IMR-90 (cell line): Measurements from ENCODE around the gene NR5A2. TPM values are rescaled to one million over a fixed set of nuclear protein-coding genes. Genes with fewer than 3 reads are reported as not detected.

Experiments used
- ATAC-seq: fragments of 200-7000 bp; cut with Tn5 transposase; 2 replicates; pipeline ENCODE4 v1.9.1; 2020; ENCODE audit warnings: low read depth, mild to moderate bottlenecking, moderate library complexity
- BruUV-seq: library from RNA; stranded (reverse); fragments of 400-500 nt; replicated peaks from 2 replicates; lab custom pipeline; 2021; lab: Mats Ljungman, UMichigan
- CTCF ChIA-PET: fragments of 300-600 bp; formaldehyde crosslinking; extraction: SDS; loops from one replicate; lab custom pipeline; 2021; ENCODE audit warnings: antibody characterized with exemption; lab: Yijun Ruan, JAX
- POLR2A ChIA-PET: fragments of 300-600 bp; sonication (Branson Sonifier 250); formaldehyde crosslinking; loops from one replicate; lab custom pipeline; 2022; ENCODE audit warnings: antibody characterized with exemption; ENCODE audit not compliant: unreplicated experiment; lab: Charles Lee
- DNase-seq: peaks from one replicate; pipeline ENCODE4 v3.0.0; 2013
- H2AFZ ChIP-seq: replicated peaks from 2 replicates; pipeline ENCODE3; 2013; ENCODE audit warnings: low read length, mild to moderate bottlenecking; ENCODE audit not compliant: poor library complexity
- H2AK5ac ChIP-seq: 2 replicates; pipeline ENCODE4 v1.6.1; 2013; ENCODE audit warnings: low read depth, low read length, inconsistent platforms
- H2AK9ac ChIP-seq: replicated peaks from 2 replicates; pipeline ENCODE3; 2013; ENCODE audit warnings: mild to moderate bottlenecking, low read depth, low read length, moderate library complexity; ENCODE audit not compliant: poor library complexity
- H2BK120ac ChIP-seq: 2 replicates; pipeline ENCODE4 v1.6.1; 2013; ENCODE audit warnings: low read depth, low read length, inconsistent platforms
- H2BK15ac ChIP-seq: 3 replicates; pipeline ENCODE4 v1.6.1; 2013; ENCODE audit warnings: low read depth, low read length, inconsistent platforms
- H2BK20ac ChIP-seq: 2 replicates; pipeline ENCODE4 v1.6.1; 2013; ENCODE audit warnings: low read depth, mild to moderate bottlenecking, inconsistent platforms, low read length, moderate library complexity
- H2BK5ac ChIP-seq: 2 replicates; pipeline ENCODE4 v1.6.1; 2013; ENCODE audit warnings: mild to moderate bottlenecking, low read depth, low read length, inconsistent platforms; ENCODE audit not compliant: poor library complexity, severe bottlenecking
- H3K14ac ChIP-seq: replicated peaks from 2 replicates; pipeline ENCODE4 v1.6.1; 2013; ENCODE audit warnings: low read depth, low read length, inconsistent platforms
- H3K18ac ChIP-seq: 2 replicates; pipeline ENCODE4 v1.6.1; 2013; ENCODE audit warnings: low read depth, low read length, control low read depth
- H3K23ac ChIP-seq: 2 replicates; pipeline ENCODE4 v1.6.1; 2013; ENCODE audit warnings: low read depth, low read length, inconsistent platforms
- H3K27ac ChIP-seq: 2 replicates; pipeline ENCODE4 v1.5.1; 2013; ENCODE audit warnings: mild to moderate bottlenecking, control low read depth, low read length; ENCODE audit not compliant: insufficient read depth
- H3K27me3 ChIP-seq: 2 replicates; pipeline ENCODE4 v1.6.1; 2013; ENCODE audit warnings: low read length; ENCODE audit not compliant: control insufficient read depth, insufficient read depth
- H3K36me3 ChIP-seq: 2 replicates; pipeline ENCODE4 v1.6.1; 2013; ENCODE audit warnings: low read length, mixed read lengths; ENCODE audit not compliant: control insufficient read depth, insufficient read depth
- H3K4ac ChIP-seq: 2 replicates; pipeline ENCODE4 v1.6.1; 2013; ENCODE audit warnings: low read depth, low read length, inconsistent platforms
- H3K4me1 ChIP-seq: 2 replicates; pipeline ENCODE4 v1.6.1; 2013; ENCODE audit warnings: low read length, mixed read lengths; ENCODE audit not compliant: control insufficient read depth, insufficient read depth
- H3K4me2 ChIP-seq: 2 replicates; pipeline ENCODE4 v1.6.1; 2013; ENCODE audit warnings: low read depth, mild to moderate bottlenecking, control low read depth, low read length, moderate library complexity
- H3K4me3 ChIP-seq: 2 replicates; pipeline ENCODE4 v1.5.1; 2013; ENCODE audit warnings: low read depth, mild to moderate bottlenecking, control low read depth, low read length, moderate library complexity; ENCODE audit not compliant: insufficient read depth
- H3K56ac ChIP-seq: 2 replicates; pipeline ENCODE4 v1.6.1; 2013; ENCODE audit warnings: low read length, inconsistent platforms; ENCODE audit not compliant: insufficient read depth; ENCODE audit errors: extremely low read depth
- H3K79me1 ChIP-seq, 2 experiments: 2 replicates each; pipeline ENCODE4 v1.6.1; 2013; ENCODE audit warnings: low read length in 2 of 2, inconsistent platforms in 1 of 2, low read depth in 1 of 2
- H3K9ac ChIP-seq: 2 replicates; pipeline ENCODE4 v1.6.1; 2013; ENCODE audit warnings: low read depth, low read length, control low read depth
- H3K9me1 ChIP-seq: 2 replicates; pipeline ENCODE4 v1.6.1; 2013; ENCODE audit warnings: low read length, inconsistent platforms; ENCODE audit not compliant: insufficient read depth
- H3K9me3 ChIP-seq: 2 replicates; pipeline ENCODE4 v1.6.1; 2013; ENCODE audit warnings: low read length; ENCODE audit not compliant: control insufficient read depth, insufficient read depth
- H4K20me1 ChIP-seq: 2 replicates; pipeline ENCODE4 v1.6.1; 2013; ENCODE audit warnings: low read length, inconsistent platforms; ENCODE audit not compliant: insufficient read depth
- H4K5ac ChIP-seq: 2 replicates; pipeline ENCODE4 v1.6.1; 2013; ENCODE audit warnings: mild to moderate bottlenecking, low read depth, low read length, control low read depth
- H4K8ac ChIP-seq, 2 experiments: 2 replicates each; pipeline ENCODE4 v1.6.1; 2013; ENCODE audit warnings: low read depth in 2 of 2, low read length in 2 of 2, control low read depth in 1 of 2, inconsistent platforms in 1 of 2
- H4K91ac ChIP-seq: 2 replicates; pipeline ENCODE4 v1.6.1; 2013; ENCODE audit warnings: low read depth, low read length, inconsistent platforms; ENCODE audit not compliant: insufficient read depth
- BHLHE40 ChIP-seq: fragments of 150-350 bp; IDR thresholded peaks from 2 replicates; pipeline ENCODE4 v1.6.1; 2016; ENCODE audit warnings: mild to moderate bottlenecking, low read depth, low read length
- CEBPB ChIP-seq: IDR thresholded peaks from 2 replicates; pipeline ENCODE4 v1.6.1; 2012; ENCODE audit warnings: low read depth, low read length, improper control_type of control experiment
- CHD1 ChIP-seq: IDR thresholded peaks from 2 replicates; pipeline ENCODE4 v1.6.1; 2012; ENCODE audit warnings: low read depth, low read length, improper control_type of control experiment
- FOS ChIP-seq: fragments of 150-350 bp; IDR thresholded peaks from 2 replicates; pipeline ENCODE4 v1.6.1; 2016; ENCODE audit warnings: low read depth, low read length
- MAFK ChIP-seq: IDR thresholded peaks from 2 replicates; pipeline ENCODE4 v1.6.1; 2012; ENCODE audit warnings: low read depth, low read length, improper control_type of control experiment
- MXI1 ChIP-seq: IDR thresholded peaks from 2 replicates; pipeline ENCODE4 v1.6.1; 2012; ENCODE audit warnings: low read depth, mild to moderate bottlenecking, low read length, moderate library complexity, borderline replicate concordance
- NFE2L2 ChIP-seq: fragments of 150-350 bp; IDR thresholded peaks from 2 replicates; pipeline ENCODE4 v1.6.1; 2016; ENCODE audit warnings: low read depth, mild to moderate bottlenecking, low read length
- POLR2A ChIP-seq: IDR thresholded peaks from 2 replicates; pipeline ENCODE4 v1.6.1; 2012; ENCODE audit warnings: mild to moderate bottlenecking, low read depth, low read length
- RFX5 ChIP-seq: IDR thresholded peaks from 2 replicates; pipeline ENCODE4 v1.8.0; 2012; ENCODE audit warnings: low read depth, mild to moderate bottlenecking, low read length, moderate library complexity
- SMC3 ChIP-seq: fragments of 150-350 bp; IDR thresholded peaks from 2 replicates; pipeline ENCODE4 v1.6.1; 2016; ENCODE audit warnings: low read depth, mild to moderate bottlenecking, antibody characterized with exemption, low read length, moderate library complexity
- WGBS, 2 experiments: methylation state at CpG; one replicate each; pipeline versions ENCODE4 v1.1.5 to v1.1.7; 2013; ENCODE audit warnings: missing lambda C conversion rate in 2 of 2; ENCODE audit not compliant: insufficient read length in 1 of 2; ENCODE audit errors: extremely low coverage in 2 of 2; 5-methylcytosine and 5-hydroxymethylcytosine counted together
- dilution Hi-C: fragments of 300-500 bp; cut with HindIII; formaldehyde crosslinking; loops from one replicate; pipeline ENCODE4 v1.14.3; 2018; ENCODE audit warnings: low sequenced_read_pairs; ENCODE audit not compliant: unreplicated experiment
- in situ Hi-C: fragments of 300-500 bp; cut with MboI; formaldehyde crosslinking; loops from 3 replicates; pipeline ENCODE4 v1.14.3; 2019; ENCODE audit warnings: low sequenced_read_pairs, inconsistent platforms, mixed read lengths
- intact Hi-C: fragments of 100-400 bp; cut with micrococcal nuclease; formaldehyde crosslinking; loops from 2 replicates; pipeline ENCODE4 v1.10.0; 2022
- polyA plus RNA-seq, 3 experiments: library from polyadenylated mRNA; depleted of rRNA; stranded (reverse); fragments of >200 nt; gene quantifications; 2 replicates each; pipeline ENCODE4 v1.2.3, GENCODE V29; 2012; ENCODE audit warnings: low replicate concordance in 1 of 3
- total RNA-seq: library from RNA; depleted of rRNA; stranded (reverse); fragments of >200 nt; gene quantifications from 2 replicates; pipeline ENCODE4 v1.2.3, GENCODE V29; 2012
- TF ChIP-seq, protein P1 (sequence below): fragments of 150-350 bp; IDR thresholded peaks from 2 replicates; pipeline ENCODE4 v1.6.1; 2017; ENCODE audit warnings: mild to moderate bottlenecking, antibody characterized with exemption, low read length, low read depth
- TF ChIP-seq, protein P2 (sequence below): fragments of 150-350 bp; IDR thresholded peaks from 2 replicates; pipeline ENCODE4 v1.6.1; 2016; ENCODE audit warnings: low read depth, mild to moderate bottlenecking, low read length, moderate library complexity, borderline replicate concordance
- TF ChIP-seq, protein P3 (sequence below): conservative IDR thresholded peaks from 2 replicates; pipeline ENCODE4 v1.5.1; 2012; ENCODE audit warnings: mild to moderate bottlenecking, low read depth, low read length, improper control_type of control experiment

The NR5A2 gene
- total and polyA plus RNA-seq, 2 of the 4 experiments (the other 2 are of a cell fraction): 0.03 to 0.18 TPM

DNA sequence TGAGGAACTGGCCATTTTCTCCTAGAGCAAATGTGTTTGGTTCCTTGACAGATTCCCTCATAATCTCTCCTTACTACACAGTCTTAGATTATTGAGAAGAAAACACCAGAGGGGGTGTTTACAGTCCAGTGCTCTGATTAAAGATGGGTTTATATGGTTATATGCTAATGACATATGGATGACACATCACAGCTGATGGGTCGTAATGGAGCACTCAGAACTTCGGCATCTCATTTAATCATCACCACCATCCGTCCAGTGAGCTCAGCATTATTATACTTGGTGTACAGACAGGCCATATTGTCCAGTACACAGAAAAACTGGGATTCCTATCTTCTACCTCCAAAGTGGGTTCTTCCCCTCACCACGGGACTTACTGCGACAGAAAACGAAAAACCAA lies 22.3 kb upstream of the NR5A2 start:
- Histone ChIP-seq H4K20me1 (no peaks in the 10 kb centered on the region), H3K9me1 (no peaks in the 10 kb centered on the region), H3K4me2 (no peak overlapping the region), H4K5ac (no peak overlapping the region), H2BK20ac (no peak overlapping the region), H2BK5ac (no peak overlapping the region), H3K4ac (no peak overlapping the region), H3K23ac (no peak overlapping the region), H3K79me1 (no peaks in the 10 kb centered on the region), H2AFZ (no peak overlapping the region), H3K27me3 (0 out of 2 replicates have a peak, but pooled peaks cover 2% of the 10 kb centered on the region), H3K27ac (no peak overlapping the region), H3K56ac (no peak overlapping the region), H3K14ac (no peak overlapping the region), H3K4me3 (no peak overlapping the region), H3K9me3 (no peaks in the 10 kb centered on the region), H3K18ac (no peak overlapping the region), H3K36me3 (no peaks in the 10 kb centered on the region), H4K91ac (no peak overlapping the region), H4K8ac (no peak overlapping the region), H2BK120ac (no peak overlapping the region), H3K9ac (no peak overlapping the region), H2AK9ac (no peak overlapping the region), H2AK5ac (no peak overlapping the region), H3K4me1 (no peaks in the 10 kb centered on the region), H2BK15ac (no peak overlapping the region)
- no peak for TF ChIP-seq POLR2A
- no peak for TF ChIP-seq CEBPB
- TF ChIP-seq, protein P1, sequence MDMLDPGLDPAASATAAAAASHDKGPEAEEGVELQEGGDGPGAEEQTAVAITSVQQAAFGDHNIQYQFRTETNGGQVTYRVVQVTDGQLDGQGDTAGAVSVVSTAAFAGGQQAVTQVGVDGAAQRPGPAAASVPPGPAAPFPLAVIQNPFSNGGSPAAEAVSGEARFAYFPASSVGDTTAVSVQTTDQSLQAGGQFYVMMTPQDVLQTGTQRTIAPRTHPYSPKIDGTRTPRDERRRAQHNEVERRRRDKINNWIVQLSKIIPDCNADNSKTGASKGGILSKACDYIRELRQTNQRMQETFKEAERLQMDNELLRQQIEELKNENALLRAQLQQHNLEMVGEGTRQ: no peak
- TF ChIP-seq CHD1: no peak
- no peak for TF ChIP-seq SMC3
- TF ChIP-seq RFX5: no peak
- TF ChIP-seq FOS: no peak
- TF ChIP-seq BHLHE40: no peak
- TF ChIP-seq, protein P2, sequence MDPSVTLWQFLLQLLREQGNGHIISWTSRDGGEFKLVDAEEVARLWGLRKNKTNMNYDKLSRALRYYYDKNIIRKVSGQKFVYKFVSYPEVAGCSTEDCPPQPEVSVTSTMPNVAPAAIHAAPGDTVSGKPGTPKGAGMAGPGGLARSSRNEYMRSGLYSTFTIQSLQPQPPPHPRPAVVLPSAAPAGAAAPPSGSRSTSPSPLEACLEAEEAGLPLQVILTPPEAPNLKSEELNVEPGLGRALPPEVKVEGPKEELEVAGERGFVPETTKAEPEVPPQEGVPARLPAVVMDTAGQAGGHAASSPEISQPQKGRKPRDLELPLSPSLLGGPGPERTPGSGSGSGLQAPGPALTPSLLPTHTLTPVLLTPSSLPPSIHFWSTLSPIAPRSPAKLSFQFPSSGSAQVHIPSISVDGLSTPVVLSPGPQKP: no peak
- no peak for TF ChIP-seq MXI1
- no peak for TF ChIP-seq MAFK
- TF ChIP-seq, protein P3, sequence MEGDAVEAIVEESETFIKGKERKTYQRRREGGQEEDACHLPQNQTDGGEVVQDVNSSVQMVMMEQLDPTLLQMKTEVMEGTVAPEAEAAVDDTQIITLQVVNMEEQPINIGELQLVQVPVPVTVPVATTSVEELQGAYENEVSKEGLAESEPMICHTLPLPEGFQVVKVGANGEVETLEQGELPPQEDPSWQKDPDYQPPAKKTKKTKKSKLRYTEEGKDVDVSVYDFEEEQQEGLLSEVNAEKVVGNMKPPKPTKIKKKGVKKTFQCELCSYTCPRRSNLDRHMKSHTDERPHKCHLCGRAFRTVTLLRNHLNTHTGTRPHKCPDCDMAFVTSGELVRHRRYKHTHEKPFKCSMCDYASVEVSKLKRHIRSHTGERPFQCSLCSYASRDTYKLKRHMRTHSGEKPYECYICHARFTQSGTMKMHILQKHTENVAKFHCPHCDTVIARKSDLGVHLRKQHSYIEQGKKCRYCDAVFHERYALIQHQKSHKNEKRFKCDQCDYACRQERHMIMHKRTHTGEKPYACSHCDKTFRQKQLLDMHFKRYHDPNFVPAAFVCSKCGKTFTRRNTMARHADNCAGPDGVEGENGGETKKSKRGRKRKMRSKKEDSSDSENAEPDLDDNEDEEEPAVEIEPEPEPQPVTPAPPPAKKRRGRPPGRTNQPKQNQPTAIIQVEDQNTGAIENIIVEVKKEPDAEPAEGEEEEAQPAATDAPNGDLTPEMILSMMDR: no peak
- TF ChIP-seq NFE2L2: no peak
- ATAC-seq (no peak), DNase-seq (peak; percentile 40)
- BruUV-seq: no TSS peak
- intact Hi-C loops: no loop called here
- ChIA-PET CTCF (no interaction called here), POLR2A (no interaction called here)
- 100% methylated on average over 2 of the region's 6 CpGs; no CpG with 5 or more reads in 1 of the 2 experiments for WGBS, 2 experiments
- dilution Hi-C loops: no loop called here
- in situ Hi-C loops: no loop called here
